Measurements from ENCODE around the gene SPTBN4. TPM values are rescaled to one million over a fixed set of nuclear protein-coding genes. Genes with fewer than 3 reads are reported as not detected.

Gene SPTBN4
- total and polyA plus RNA-seq, 8 donors = 1.4 to 18.1 (median 2.2) TPM; not detected in 1

GRCh38 chr19:40465025-40465556, 1.7 kb upstream of the SPTBN4 start:
- H3K9me3 ChIP-seq = no peaks in the 10 kb centered on the region
- H3K27me3 ChIP-seq = peaks cover 0 to 13% (median 4%) of the 10 kb centered on the region in 3 donors
- intact Hi-C loops (cut with DNase I; ENCODE audit: low total_unique reads) = no loop called here
- DNase-seq = no peak
- no peak for TF ChIP-seq POLR2A (IDR thresholded peaks at IDR 0.05)
- TF ChIP-seq EP300 (IDR thresholded peaks at IDR 0.05) = no peak
- no peak for TF ChIP-seq CTCF (IDR thresholded peaks at IDR 0.05)
- peak overlapping the region; percentile 93 to 99 (median 96) for H3K27ac ChIP-seq
- 6 to 9% (median 9%) methylated on average over 9 to 11 of the region's 11 CpGs for WGBS, 5 donors
- H3K4me1 ChIP-seq = peaks cover 36 to 58% (median 51%) of the 10 kb centered on the region in 4 donors
- H3K4me3 ChIP-seq = peak overlapping the region; percentile 60 to 83 (median 74)
- H3K36me3 ChIP-seq = peaks cover 0 to 5% (median 0%) of the 10 kb centered on the region in 4 donors

- no peak for TF ChIP-seq CTCF (IDR thresholded peaks at IDR 0.05)
- peak in 2 of 4 donors; percentile 58 to 81 for TF ChIP-seq POLR2A (IDR thresholded peaks at IDR 0.05)
- TF ChIP-seq POLR2AphosphoS5 (IDR thresholded peaks at IDR 0.05) = peak; percentile 77 to 98 (median 96)
- no peak for TF ChIP-seq EP300 (IDR thresholded peaks at IDR 0.05)
- H3K9me3 ChIP-seq = no peaks in the 10 kb centered on the region
- intact Hi-C loops (cut with DNase I; ENCODE audit: low total_unique reads) = no loop called here
- peak within 1 kb of the TSS; percentile 93 to 99 (median 96) for H3K27ac ChIP-seq
- peak; percentile 100 for DNase-seq
- H3K4me3 ChIP-seq = peak within 1 kb of the TSS; percentile 60 to 83 (median 74)
- H3K36me3 ChIP-seq = peaks cover 0 to 5% (median 0%) of the 10 kb centered on the region in 4 donors
- H3K4me1 ChIP-seq = peaks cover 36 to 58% (median 49%) of the 10 kb centered on the region in 4 donors
- H3K27me3 ChIP-seq = peaks cover 0 to 13% (median 4%) of the 10 kb centered on the region in 3 donors
- 0% methylated on average over 15 to 54 of the region's 54 CpGs for WGBS, 5 donors
These were observed 1.1 kb upstream of the SPTBN4 start, which contains the start of gene BLVRB for GRCh38 chr19:40465557-40466218. Gene BLVRB (minus strand): TSS chr19:40465745. CDS start chr19:40465688, 57 bp downstream.

GRCh38 chr19:40466219-40466984, 399 bp upstream of the SPTBN4 start:
- no peak for DNase-seq
- H3K9me3 ChIP-seq = no peaks in the 10 kb centered on the region
- H3K27me3 ChIP-seq = peaks cover 0 to 13% (median 4%) of the 10 kb centered on the region in 3 donors
- H3K27ac ChIP-seq = peak overlapping the region; percentile 64 to 99 (median 96)
- WGBS, 5 donors = 9 to 17% (median 11%) methylated on average over 29 to 48 of the region's 48 CpGs
- peaks cover 0 to 5% (median 0%) of the 10 kb centered on the region in 4 donors for H3K36me3 ChIP-seq
- intact Hi-C loops (cut with DNase I; ENCODE audit: low total_unique reads) = no loop called here
- peaks cover 34 to 53% (median 43%) of the 10 kb centered on the region in 4 donors for H3K4me1 ChIP-seq
- TF ChIP-seq EP300 (IDR thresholded peaks at IDR 0.05) = no peak
- TF ChIP-seq POLR2A (IDR thresholded peaks at IDR 0.05) = no peak
- TF ChIP-seq POLR2AphosphoS5 (IDR thresholded peaks at IDR 0.05) = no peak
- no peak for TF ChIP-seq CTCF (IDR thresholded peaks at IDR 0.05)
- H3K4me3 ChIP-seq = peak overlapping the region; percentile 50 to 77 (median 65)

GRCh38 chr19:40469011-40469410, 2.2 kb downstream of the SPTBN4 start:
- intact Hi-C loops (cut with DNase I; ENCODE audit: low total_unique reads) = no loop called here
- 94 to 95% (median 95%) methylated on average over 6 of the region's 6 CpGs for WGBS, 5 donors
- DNase-seq = no peak
- peaks cover 19 to 29% (median 29%) of the 10 kb centered on the region in 4 donors for H3K4me1 ChIP-seq
- H3K27ac ChIP-seq = no peak overlapping the region
- peaks cover 0 to 13% (median 4%) of the 10 kb centered on the region in 3 donors for H3K27me3 ChIP-seq
- no peak overlapping the region for H3K4me3 ChIP-seq
- no peaks in the 10 kb centered on the region for H3K36me3 ChIP-seq
- H3K9me3 ChIP-seq = no peaks in the 10 kb centered on the region
- TF ChIP-seq EP300 (IDR thresholded peaks at IDR 0.05) (no peak), CTCF (IDR thresholded peaks at IDR 0.05) (no peak)
